HEK293 (cell line): Measurements from ENCODE around the gene SLC4A1AP.

Experiments used
- PRDM1 ChIP-seq: fragments of 450-650 bp; formaldehyde crosslinking; IDR thresholded peaks from 2 replicates; pipeline ENCODE4; 2016; ENCODE audit warnings: missing biosample characterization, missing genetic modification characterization
- TCF7L2 ChIP-seq: IDR thresholded peaks from 2 replicates; pipeline ENCODE4 v1.6.1; 2011; ENCODE audit warnings: low read depth, mild to moderate bottlenecking, inconsistent platforms, low read length, moderate library complexity, borderline replicate concordance
- ZNF274 ChIP-seq, 2 experiments: fragments of 200-500 bp in 1 of 2; fragments of 450-650 bp in 1 of 2; sonication (Bioruptor generic) in 1 of 2; formaldehyde crosslinking in 1 of 2; IDR thresholded peaks; 2 replicates each; pipeline versions ENCODE4 v1.5.1 to v1.6.1; 2014 to 2016; ENCODE audit warnings: borderline replicate concordance in 1 of 2, inconsistent platforms in 1 of 2, low read length in 1 of 2, missing biosample characterization in 1 of 2, missing genetic modification characterization in 1 of 2
- ZNF311 ChIP-seq: fragments of 450-650 bp; formaldehyde crosslinking; IDR thresholded peaks from 2 replicates; pipeline ENCODE4 v1.5.1; 2017; ENCODE audit warnings: missing biosample characterization, missing genetic modification characterization, borderline replicate concordance
- TF ChIP-seq, protein P1 (sequence below): fragments of 450-650 bp; formaldehyde crosslinking; IDR thresholded peaks from 2 replicates; pipeline ENCODE4 v1.5.1; 2016; ENCODE audit warnings: missing biosample characterization, missing genetic modification characterization
- TF ChIP-seq, protein P2 (sequence below): fragments of 450-650 bp; formaldehyde crosslinking; IDR thresholded peaks from 2 replicates; pipeline ENCODE4 v1.5.1; 2016; ENCODE audit warnings: missing biosample characterization, missing genetic modification characterization

DNA sequence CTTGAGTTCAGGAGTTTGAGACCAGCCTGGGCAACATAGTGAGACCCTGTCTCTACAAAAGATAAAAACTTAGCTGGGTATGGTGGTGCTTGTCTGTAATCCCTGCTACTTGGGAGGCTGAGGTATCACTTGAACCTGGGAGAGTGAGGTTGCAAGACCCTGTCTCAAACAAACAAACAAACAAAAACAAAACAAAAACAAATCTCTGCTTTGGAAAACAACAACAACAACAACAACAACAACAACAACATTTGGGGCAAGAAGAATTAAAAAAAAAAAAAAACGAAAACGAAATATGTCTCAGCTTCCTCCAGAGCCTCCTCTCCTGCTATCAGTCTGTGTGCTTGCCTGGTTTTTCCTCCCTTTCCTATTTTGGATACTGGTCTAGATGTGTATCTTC is 16.9 kb downstream of the SLC4A1AP start:
- TF ChIP-seq, protein P1, sequence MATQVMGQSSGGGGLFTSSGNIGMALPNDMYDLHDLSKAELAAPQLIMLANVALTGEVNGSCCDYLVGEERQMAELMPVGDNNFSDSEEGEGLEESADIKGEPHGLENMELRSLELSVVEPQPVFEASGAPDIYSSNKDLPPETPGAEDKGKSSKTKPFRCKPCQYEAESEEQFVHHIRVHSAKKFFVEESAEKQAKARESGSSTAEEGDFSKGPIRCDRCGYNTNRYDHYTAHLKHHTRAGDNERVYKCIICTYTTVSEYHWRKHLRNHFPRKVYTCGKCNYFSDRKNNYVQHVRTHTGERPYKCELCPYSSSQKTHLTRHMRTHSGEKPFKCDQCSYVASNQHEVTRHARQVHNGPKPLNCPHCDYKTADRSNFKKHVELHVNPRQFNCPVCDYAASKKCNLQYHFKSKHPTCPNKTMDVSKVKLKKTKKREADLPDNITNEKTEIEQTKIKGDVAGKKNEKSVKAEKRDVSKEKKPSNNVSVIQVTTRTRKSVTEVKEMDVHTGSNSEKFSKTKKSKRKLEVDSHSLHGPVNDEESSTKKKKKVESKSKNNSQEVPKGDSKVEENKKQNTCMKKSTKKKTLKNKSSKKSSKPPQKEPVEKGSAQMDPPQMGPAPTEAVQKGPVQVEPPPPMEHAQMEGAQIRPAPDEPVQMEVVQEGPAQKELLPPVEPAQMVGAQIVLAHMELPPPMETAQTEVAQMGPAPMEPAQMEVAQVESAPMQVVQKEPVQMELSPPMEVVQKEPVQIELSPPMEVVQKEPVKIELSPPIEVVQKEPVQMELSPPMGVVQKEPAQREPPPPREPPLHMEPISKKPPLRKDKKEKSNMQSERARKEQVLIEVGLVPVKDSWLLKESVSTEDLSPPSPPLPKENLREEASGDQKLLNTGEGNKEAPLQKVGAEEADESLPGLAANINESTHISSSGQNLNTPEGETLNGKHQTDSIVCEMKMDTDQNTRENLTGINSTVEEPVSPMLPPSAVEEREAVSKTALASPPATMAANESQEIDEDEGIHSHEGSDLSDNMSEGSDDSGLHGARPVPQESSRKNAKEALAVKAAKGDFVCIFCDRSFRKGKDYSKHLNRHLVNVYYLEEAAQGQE (tag by site-specific recombination), result no peak
- no peak for TF ChIP-seq PRDM1 (tag by site-specific recombination)
- no peak for TF ChIP-seq ZNF274 (IDR thresholded peaks at IDR 0.05; ENCODE audit: low read length)
- no peak for TF ChIP-seq ZNF274 (tag by site-specific recombination; IDR thresholded peaks at IDR 0.05; ENCODE audit: borderline replicate concordance)
- TF ChIP-seq, protein P2, sequence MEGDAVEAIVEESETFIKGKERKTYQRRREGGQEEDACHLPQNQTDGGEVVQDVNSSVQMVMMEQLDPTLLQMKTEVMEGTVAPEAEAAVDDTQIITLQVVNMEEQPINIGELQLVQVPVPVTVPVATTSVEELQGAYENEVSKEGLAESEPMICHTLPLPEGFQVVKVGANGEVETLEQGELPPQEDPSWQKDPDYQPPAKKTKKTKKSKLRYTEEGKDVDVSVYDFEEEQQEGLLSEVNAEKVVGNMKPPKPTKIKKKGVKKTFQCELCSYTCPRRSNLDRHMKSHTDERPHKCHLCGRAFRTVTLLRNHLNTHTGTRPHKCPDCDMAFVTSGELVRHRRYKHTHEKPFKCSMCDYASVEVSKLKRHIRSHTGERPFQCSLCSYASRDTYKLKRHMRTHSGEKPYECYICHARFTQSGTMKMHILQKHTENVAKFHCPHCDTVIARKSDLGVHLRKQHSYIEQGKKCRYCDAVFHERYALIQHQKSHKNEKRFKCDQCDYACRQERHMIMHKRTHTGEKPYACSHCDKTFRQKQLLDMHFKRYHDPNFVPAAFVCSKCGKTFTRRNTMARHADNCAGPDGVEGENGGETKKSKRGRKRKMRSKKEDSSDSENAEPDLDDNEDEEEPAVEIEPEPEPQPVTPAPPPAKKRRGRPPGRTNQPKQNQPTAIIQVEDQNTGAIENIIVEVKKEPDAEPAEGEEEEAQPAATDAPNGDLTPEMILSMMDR (tag by site-specific recombination), result no peak
- TF ChIP-seq TCF7L2, result no peak
- TF ChIP-seq ZNF311 (tag by site-specific recombination), result no peak
